Mammary epithelial cell (primary cell): ENCODE data around the gene HSPH1.

Experiments
- CTCF ChIP-seq, 2 donors: IDR thresholded peaks in 1 of 2; conservative IDR thresholded peaks in 1 of 2; 2 replicates each; pipeline ENCODE4 v1.5.1; 2011 to 2012; ENCODE audit warnings: inconsistent platforms in 2 of 2, low read length in 2 of 2, mild to moderate bottlenecking in 2 of 2, control low read depth in 1 of 2, low read depth in 1 of 2; ENCODE audit not compliant: insufficient read depth in 1 of 2; ENCODE audit errors: extremely low read depth in 1 of 2
- EZH2 ChIP-seq: IDR thresholded peaks from 2 replicates; pipeline ENCODE4 v1.6.1; 2012; ENCODE audit warnings: low read length, inconsistent platforms, borderline replicate concordance

- TF ChIP-seq CTCF (conservative IDR thresholded peaks at IDR 0.05 in 1 of 2, IDR thresholded peaks at IDR 0.05 in 1 of 2; ENCODE audit: extremely low read depth in 1 of 2, insufficient read depth in 1 of 2, low read depth in 1 of 2, low read length in 2 of 2) = no peak
- TF ChIP-seq EZH2 = no peak
Measured at GRCh38 chr13:31168736-31169135, 7.0 kb upstream of the HSPH1 start.
